Stomach (tissue), 9 donors: ENCODE measurements around the gene IFNGR2. TPM values are rescaled to one million over a fixed set of nuclear protein-coding genes. Genes with fewer than 3 reads are reported as not detected.
"Not testable (repeated sequence)": the region's sequence is repeated elsewhere in the genome, so short reads cannot be mapped to it uniquely, and the experiment has no call there.

ENCODE experiments used
- DNase-seq, 2 donors: peaks; one replicate each; pipeline versions ENCODE4 v3.0.0 to v3.0.0-alpha.2; 2013 to 2019
- H3K27ac ChIP-seq, 5 donors: fragments of 200-600 bp in 4 of 5; sonication (generic) in 4 of 5; one replicate each; pipeline ENCODE4 v1.5.1; 2013 to 2019; ENCODE audit warnings: mild to moderate bottlenecking in 1 of 5, moderate library complexity in 1 of 5
- H3K27me3 ChIP-seq, 3 donors: fragments of 200-600 bp; sonication (generic); one replicate each; pipeline ENCODE4 v1.5.1; 2017 to 2019; ENCODE audit warnings: mixed run types in 1 of 3
- H3K36me3 ChIP-seq, 4 donors: fragments of 200-600 bp; sonication (generic); 1 replicate in 3 of 4; 2 replicates in 1 of 4; pipeline ENCODE4 v1.5.1; 2016 to 2019
- H3K4me1 ChIP-seq, 4 donors: fragments of 200-600 bp; sonication (generic); one replicate each; pipeline ENCODE4 v1.5.1; 2016 to 2019
- H3K4me3 ChIP-seq, 4 donors: fragments of 200-600 bp; sonication (generic) in 3 of 4; one replicate each; pipeline ENCODE4 v1.5.1; 2016 to 2019; ENCODE audit warnings: mild to moderate bottlenecking in 1 of 4
- H3K9me3 ChIP-seq, 4 donors: fragments of 200-600 bp; sonication (generic); one replicate each; pipeline ENCODE4 v1.5.1; 2016 to 2019
- CTCF ChIP-seq, 7 experiments: fragments of 450-650 bp in 4 of 7; fragments of 200-600 bp in 3 of 7; sonication (generic) in 3 of 7; IDR thresholded peaks; one replicate each; pipeline ENCODE4 v1.5.1; 2016 to 2019; ENCODE audit warnings: antibody characterized with exemption in 7 of 7, control low read depth in 2 of 7, mild to moderate bottlenecking in 1 of 7
- EP300 ChIP-seq: sonication (generic); formaldehyde crosslinking; IDR thresholded peaks from one replicate; pipeline ENCODE4 v1.6.1; 2017; ENCODE audit warnings: antibody characterized with exemption
- POLR2A ChIP-seq, 4 donors: fragments of 450-650 bp; IDR thresholded peaks; one replicate each; pipeline ENCODE4 v1.6.1; 2016; ENCODE audit warnings: antibody characterized with exemption in 4 of 4, control low read depth in 2 of 4, mild to moderate bottlenecking in 1 of 4, moderate library complexity in 1 of 4
- POLR2AphosphoS5 ChIP-seq, 3 donors: sonication (generic); formaldehyde crosslinking; IDR thresholded peaks; one replicate each; pipeline ENCODE4 v1.6.1; 2016; ENCODE audit warnings: antibody characterized with exemption in 3 of 3
- WGBS, 5 donors: extraction: QIAGEN DNeasy Blood & Tissue Kit in 3 of 5; methylation state at CpG; one replicate each; pipeline versions ENCODE4 v1.1.5 to v1.1.7; 2013 to 2018; 5-methylcytosine and 5-hydroxymethylcytosine counted together
- intact Hi-C: fragments of 100-400 bp; cut with DNase I; formaldehyde crosslinking; loops from one replicate; pipeline ENCODE4 v1.15.1; 2023; ENCODE audit warnings: low total_unique reads
- polyA plus RNA-seq, 3 donors: library from polyadenylated mRNA; stranded (reverse); fragments of 200-250 nt; gene quantifications; one replicate each; pipeline ENCODE4 v1.2.3, GENCODE V29; 2013
- total RNA-seq, 5 donors: library from RNA; depleted of rRNA; stranded (reverse); fragments of >200 nt; gene quantifications; one replicate each; pipeline versions ENCODE4 v1.1.0 to v1.2.3, GENCODE V29; 2014 to 2016
- donor health status: healthy with polysubstance abuse.
- donor health status: Bipolar disorder and iron deficiency.
- donor health status: healthy.

IFNGR2 gene
- total and polyA plus RNA-seq, 8 donors, result 35.2 to 89.3 (median 59.3) TPM

- 93 to 100% (median 96%) methylated on average over 3 of the region's 3 CpGs for WGBS, 5 donors
- Histone ChIP-seq H3K9me3 (no peaks in the 10 kb centered on the region), H3K27me3 (no peaks in the 10 kb centered on the region), H3K36me3 (peaks cover 19 to 91% (median 88%) of the 10 kb centered on the region in 4 donors), H3K4me3 (no peak overlapping the region), H3K4me1 (no peaks in the 10 kb centered on the region), H3K27ac (no peak overlapping the region)
- intact Hi-C loops, result no loop called here
- TF ChIP-seq POLR2A (IDR thresholded peaks at IDR 0.05), result no peak
- TF ChIP-seq POLR2AphosphoS5 (IDR thresholded peaks at IDR 0.05), result no peak
- TF ChIP-seq EP300, result no peak
- no peak for TF ChIP-seq CTCF (IDR thresholded peaks at IDR 0.05)
- no peak for DNase-seq
These were observed 55.6 kb downstream of the IFNGR2 start for GRCh38 chr21:33458861-33459260.

- DNase-seq, result no peak
- no peaks in the 10 kb centered on the region for H3K4me1 ChIP-seq
- H3K27ac ChIP-seq, result no peak overlapping the region
- H3K4me3 ChIP-seq, result no peak overlapping the region
- H3K9me3 ChIP-seq, result no peaks in the 10 kb centered on the region
- WGBS, 5 donors, result 84 to 91% (median 87%) methylated on average over 5 of the region's 5 CpGs
- no peaks in the 10 kb centered on the region for H3K27me3 ChIP-seq
- TF ChIP-seq CTCF (IDR thresholded peaks at IDR 0.05) (no peak), POLR2AphosphoS5 (IDR thresholded peaks at IDR 0.05) (no peak), POLR2A (IDR thresholded peaks at IDR 0.05) (no peak), EP300 (no peak)
- peaks cover 12 to 83% (median 82%) of the 10 kb centered on the region in 4 donors for H3K36me3 ChIP-seq
- intact Hi-C loops, result no loop called here
These were observed 58.5 kb downstream of the IFNGR2 start for GRCh38 chr21:33461538-33462250.

- Histone ChIP-seq H3K4me1 (peaks cover 0 to 19% (median 0%) of the 10 kb centered on the region in 4 donors), H3K36me3 (peaks cover 0 to 29% (median 23%) of the 10 kb centered on the region in 4 donors)
- H3K4me3 ChIP-seq, H3K27ac ChIP-seq, DNase-seq, intact Hi-C loops, H3K27me3 ChIP-seq, H3K9me3 ChIP-seq: not testable (repeated sequence)
- WGBS, 5 donors, result 80 to 87% (median 86%) methylated on average over 4 of the region's 4 CpGs
These were observed 66.0 kb downstream of the IFNGR2 start for GRCh38 chr21:33469183-33469582.

GRCh38 chr21:33470701-33471100, 67.5 kb downstream of the IFNGR2 start:
- 93 to 100% (median 96%) methylated on average over 2 of the region's 2 CpGs for WGBS, 5 donors
- DNase-seq, result no peak
- Histone ChIP-seq H3K27me3 (no peaks in the 10 kb centered on the region), H3K36me3 (peaks cover 0 to 15% (median 14%) of the 10 kb centered on the region in 4 donors), H3K4me3 (no peak overlapping the region), H3K27ac (no peak overlapping the region), H3K9me3 (no peaks in the 10 kb centered on the region), H3K4me1 (peaks cover 0 to 19% (median 0%) of the 10 kb centered on the region in 4 donors)
- TF ChIP-seq POLR2A (IDR thresholded peaks at IDR 0.05) (no peak), CTCF (IDR thresholded peaks at IDR 0.05) (no peak), EP300 (no peak), POLR2AphosphoS5 (IDR thresholded peaks at IDR 0.05) (no peak)
- intact Hi-C loops, result no loop called here

GRCh38 chr21:33473344-33473743, 70.1 kb downstream of the IFNGR2 start:
- Histone ChIP-seq H3K27me3 (no peaks in the 10 kb centered on the region), H3K4me3 (no peak overlapping the region), H3K4me1 (peaks cover 5 to 29% (median 11%) of the 10 kb centered on the region in 4 donors), H3K36me3 (peaks cover 0 to 3% (median 0%) of the 10 kb centered on the region in 4 donors), H3K9me3 (no peaks in the 10 kb centered on the region), H3K27ac (no peak overlapping the region)
- 92 to 98% (median 97%) methylated on average over 3 of the region's 3 CpGs for WGBS, 5 donors
- no peak for DNase-seq
- intact Hi-C loops, result no loop called here
- TF ChIP-seq POLR2AphosphoS5 (IDR thresholded peaks at IDR 0.05) (no peak), POLR2A (IDR thresholded peaks at IDR 0.05) (no peak), CTCF (IDR thresholded peaks at IDR 0.05) (no peak), EP300 (no peak)
